Measurements from ENCODE around the gene COPE.
"Not testable (repeated sequence)": the region's sequence is repeated elsewhere in the genome, so short reads cannot be mapped to it uniquely, and the experiment has no call there.

The COPE gene

DNA sequence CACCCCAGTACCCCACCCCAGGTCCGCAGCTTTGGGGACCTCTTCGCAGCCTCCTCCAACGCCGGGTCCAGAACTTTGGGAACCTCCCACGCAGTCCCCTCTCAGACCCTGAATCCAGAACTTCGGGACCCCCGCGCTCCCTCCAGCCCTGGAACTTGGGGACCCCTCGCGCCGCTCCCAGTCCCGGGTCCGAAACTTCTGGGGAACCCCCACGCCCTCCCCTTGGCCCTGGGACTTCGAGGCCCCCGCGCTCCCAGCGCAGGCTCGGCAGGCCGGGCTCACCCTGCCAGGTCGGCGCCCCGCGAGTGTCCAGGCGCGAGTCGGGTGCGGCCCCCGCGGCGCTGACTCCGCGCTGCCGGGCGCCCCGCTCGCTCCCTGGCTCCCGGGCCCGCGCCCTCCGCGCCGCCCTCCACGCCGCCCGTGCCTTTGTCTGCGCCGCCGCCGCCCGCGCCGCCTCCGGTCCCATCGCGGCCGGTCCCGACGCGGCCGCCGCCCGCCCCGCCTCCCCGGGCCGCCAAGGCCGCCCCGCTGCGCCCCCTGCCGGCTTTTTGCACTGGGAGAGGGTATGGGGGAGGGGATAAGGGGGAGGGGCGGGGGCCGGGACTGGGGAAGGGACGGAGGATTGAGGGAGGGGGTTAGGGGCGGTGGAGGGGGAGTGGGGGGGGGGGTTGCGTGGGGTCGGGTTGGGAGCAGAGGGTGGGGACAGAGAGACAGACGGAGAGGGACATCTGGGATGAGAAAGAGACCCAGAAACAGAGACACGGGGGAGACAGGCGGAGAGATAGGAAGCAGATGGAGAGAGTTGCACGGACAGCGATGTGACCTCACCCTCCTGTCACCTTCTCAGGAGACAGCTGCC lies 21.8 kb upstream of the COPE start, which contains the start of gene HOMER3:
TSS of gene HOMER3 (minus strand) at position 449 of the 859 bp plus-strand sequence. CDS start 2,235 bp downstream, outside the sequence.
- DNase-seq = peak; percentile 59

DNA sequence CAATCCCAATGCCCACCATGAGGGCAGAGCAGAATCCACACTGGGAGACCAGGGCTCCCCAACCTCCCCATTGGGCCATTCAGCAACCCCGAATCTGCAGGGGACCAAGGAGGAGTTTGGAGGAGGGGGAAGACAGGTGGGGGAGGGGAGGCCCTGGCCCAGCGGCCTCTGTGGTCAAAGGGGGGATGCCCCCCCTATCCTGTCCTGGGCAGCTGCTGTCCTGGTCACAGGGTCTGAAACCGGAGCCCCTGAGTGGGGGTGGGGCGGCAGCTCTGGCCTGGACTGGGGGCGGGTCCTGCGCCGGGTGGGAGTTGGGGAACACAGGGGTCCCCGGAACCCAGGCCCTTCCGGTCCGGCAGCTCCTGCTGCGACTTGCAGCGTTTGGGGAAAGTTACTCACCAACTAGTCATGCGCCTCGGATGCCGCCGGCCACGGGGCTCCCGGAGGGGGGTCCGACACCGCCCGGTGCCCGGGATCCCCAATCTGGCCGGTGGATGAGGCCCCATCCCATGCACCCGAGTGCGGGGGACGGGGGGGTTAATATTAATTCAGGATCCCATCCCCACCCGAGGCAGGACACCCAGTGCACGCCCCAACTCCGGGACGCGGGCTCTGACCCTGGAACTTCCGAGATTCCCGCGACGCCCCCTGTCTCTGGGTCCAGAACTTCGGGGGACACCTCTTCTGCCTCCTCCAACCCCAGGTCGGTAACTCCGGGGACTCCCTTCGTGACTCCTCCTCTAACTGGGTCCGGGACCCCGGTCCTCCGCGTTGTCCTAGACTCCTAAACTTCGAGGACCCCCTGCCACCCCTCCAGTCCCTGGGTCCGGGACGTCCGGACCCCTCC lies 21.0 kb upstream of the COPE start:
- DNase-seq = peak; percentile 49

DNA sequence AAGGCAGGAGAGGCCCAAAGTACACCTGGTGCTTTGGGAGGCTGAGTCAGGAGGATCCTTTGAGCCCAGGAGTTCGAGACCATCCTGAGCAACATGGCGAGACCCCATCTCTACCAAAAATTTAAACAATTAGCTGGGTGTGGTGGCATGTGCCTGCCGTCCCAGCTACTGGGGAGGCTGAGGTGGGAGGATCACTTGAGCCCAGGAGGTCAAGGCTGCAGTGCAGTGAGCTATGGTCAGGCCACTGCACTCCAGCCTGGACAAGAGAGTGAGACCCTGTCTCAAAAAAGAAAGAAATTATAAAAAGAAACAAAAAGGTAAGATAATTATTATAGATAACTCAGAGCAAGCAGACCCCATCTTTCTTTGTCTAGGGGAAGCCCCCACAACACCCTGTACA lies 20.0 kb upstream of the COPE start:
- no peak for DNase-seq

DNA sequence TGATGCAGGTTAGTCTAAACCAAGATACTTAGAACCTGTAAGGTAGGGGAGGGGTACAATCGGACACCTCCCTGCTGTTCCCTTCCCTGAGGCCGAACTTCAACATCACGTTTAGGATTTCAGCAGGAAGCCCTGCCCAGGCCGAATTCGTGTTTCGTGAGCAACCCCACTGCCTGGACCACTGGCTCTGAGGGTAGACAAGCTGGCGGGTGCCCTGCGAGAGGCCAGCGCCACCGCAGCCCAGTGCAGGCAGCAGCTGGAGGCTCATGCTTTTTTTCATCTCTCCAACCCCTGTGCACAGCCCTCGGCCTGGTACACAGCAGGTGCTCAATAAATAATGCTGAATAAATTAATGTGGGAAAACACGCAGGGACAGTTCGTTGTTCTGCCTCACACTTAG lies 14.1 kb upstream of the COPE start:
- DNase-seq = no peak

- peak; percentile 29 for DNase-seq
These were observed 13.1 kb upstream of the COPE start for GRCh38 chr19:18932216-18932841.

DNA sequence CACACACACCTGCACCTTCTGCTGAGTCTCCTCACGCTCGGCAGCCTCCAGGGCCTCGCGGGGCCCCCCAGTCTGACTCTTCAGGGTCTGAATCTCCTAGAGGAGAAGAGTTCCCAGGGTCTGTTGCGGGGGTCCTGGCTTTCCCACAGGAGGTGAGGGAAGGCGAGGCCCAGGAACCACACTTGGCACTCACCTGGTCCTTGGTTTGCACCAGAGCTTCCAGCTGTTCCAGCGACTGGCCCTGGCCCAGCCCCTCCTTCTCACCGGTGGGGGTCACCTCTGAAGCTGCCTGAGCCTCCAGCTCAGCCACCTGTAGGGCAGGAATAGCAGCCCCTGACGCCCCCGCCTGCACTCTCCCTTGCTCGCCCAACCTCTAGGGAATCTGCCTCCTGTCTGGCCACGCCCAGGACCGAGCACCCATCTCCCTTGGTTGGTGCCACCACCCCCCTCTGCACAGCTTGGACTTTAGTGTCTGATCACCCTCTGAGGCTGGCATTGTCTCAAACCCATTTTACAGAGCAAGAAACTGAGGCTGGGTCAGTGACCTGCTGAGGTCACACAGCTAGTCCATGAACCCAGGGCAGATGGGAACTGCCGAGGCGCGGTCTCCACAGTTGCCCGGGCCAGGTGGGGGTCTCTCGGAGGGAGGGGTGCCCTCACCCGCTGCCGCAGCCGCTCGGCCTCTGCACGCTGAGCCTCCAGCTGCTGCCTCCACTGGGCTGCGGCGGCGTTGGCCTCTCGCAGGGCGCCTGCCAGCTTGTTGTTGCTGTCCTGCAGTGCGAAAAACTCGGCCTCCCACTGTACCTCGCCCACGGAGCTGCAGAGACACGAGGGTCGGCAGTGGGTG lies 12.4 kb upstream of the COPE start:
- DNase-seq = no peak

DNA sequence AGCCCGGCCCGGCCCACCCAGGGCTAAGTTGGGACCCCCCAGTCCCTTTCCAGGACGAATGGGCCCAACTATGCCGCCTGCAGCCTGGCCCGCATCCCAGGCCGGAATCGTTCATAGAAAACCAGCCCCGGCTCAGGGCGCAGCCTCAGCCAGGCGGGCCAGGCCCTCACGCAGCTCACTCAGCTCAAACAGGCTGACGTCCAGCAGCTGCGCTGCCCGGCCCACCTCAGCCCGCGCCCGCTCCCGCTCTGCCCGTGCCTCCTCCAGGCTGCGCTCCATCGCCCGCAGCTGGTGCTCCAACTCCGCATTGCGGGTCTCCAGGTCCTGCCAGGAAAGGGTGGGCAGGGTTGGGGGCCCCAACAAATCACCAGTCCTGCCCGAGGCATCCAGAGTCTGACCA lies 10.1 kb upstream of the COPE start:
- DNase-seq = no peak

- no peak for DNase-seq
These were observed 9.0 kb upstream of the COPE start for GRCh38 chr19:18928018-18928805.

GRCh38 chr19:18924684-18925213 lies 5.6 kb upstream of the COPE start:
- no peak for DNase-seq

DNA sequence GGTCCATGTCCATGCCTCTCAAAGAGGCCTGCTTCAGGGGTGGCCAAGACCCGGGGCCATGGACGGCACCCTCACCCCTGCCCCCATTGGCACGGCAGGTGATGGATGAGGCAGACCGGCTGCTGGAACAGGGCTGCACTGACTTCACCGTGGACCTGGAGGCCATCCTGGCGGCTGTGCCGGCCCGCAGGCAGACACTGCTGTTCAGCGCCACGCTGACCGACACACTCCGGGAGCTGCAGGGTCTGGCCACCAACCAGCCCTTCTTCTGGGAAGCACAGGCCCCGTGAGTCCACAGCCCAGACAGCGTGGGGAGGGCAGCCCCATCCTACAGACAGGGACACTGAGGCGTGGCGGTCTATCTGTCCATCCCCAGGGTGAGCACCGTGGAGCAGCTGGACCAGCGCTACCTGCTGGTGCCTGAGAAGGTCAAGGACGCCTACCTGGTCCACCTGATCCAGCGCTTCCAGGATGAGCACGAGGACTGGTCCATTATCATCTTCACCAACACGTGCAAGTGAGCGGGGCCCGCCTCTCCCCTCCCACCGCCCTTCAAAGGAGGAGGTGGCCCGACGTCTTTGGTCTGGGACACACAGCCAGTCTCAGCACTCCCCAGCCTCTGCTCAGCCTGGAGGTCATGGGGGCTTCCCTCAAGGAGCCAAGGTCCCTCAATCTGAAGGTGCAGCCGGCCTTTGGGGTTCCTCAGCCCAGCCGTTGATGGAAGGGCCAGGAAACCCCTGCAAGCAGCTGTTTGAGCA lies 3.2 kb upstream of the COPE start:
- no peak for DNase-seq

DNA sequence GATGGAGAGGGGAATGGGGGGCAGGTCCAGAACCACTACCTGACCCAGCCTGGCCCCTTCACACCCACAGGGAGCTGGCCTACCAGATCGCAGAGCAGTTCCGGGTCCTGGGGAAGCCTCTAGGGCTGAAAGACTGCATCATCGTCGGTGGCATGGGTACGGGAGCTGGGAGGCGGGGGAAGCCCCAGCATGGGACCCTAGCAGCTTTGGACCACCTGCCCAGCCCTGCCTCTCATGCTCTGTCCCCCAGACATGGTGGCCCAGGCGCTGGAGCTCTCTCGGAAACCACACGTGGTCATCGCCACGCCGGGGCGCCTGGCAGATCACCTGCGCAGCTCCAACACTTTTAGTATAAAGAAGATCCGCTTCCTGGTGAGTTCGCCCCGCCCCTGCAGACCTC lies 2.4 kb upstream of the COPE start:
- no peak for DNase-seq

DNA sequence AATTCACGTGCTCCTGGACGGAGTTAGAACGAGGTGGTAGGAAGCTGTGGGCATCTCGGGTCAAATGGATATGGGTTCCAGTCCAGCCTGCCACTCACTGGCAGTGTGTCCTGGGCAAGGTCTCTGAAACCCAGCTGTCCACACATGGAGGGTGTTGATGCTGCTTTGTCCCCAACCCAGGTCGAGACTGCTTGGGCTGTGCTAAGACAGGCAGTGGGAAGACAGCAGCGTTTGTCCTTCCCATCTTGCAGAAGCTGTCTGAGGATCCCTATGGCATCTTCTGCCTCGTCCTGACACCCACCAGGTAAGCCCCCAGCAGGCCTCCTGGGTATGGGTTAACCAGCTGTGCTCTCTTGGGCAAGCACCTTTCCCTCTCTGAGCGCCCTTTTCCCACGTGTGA lies 1.2 kb upstream of the COPE start:
- no peak for DNase-seq

DNA sequence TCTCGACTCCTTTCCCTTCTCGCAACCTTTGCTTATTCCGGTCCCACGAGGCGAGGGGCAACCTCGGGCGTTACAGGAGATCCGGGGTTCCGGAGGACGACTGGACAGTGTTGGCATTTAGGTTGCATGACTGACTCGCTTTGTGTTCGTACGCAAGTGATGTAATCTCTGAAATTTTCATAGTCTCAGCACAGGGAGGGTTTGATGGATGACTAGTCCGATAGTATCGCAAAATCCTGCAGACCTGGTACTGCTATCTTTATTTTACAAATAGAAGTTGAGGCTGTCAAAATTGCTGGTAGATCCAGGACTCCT lies 670 bp upstream of the COPE start:
- no peak for DNase-seq

DNA sequence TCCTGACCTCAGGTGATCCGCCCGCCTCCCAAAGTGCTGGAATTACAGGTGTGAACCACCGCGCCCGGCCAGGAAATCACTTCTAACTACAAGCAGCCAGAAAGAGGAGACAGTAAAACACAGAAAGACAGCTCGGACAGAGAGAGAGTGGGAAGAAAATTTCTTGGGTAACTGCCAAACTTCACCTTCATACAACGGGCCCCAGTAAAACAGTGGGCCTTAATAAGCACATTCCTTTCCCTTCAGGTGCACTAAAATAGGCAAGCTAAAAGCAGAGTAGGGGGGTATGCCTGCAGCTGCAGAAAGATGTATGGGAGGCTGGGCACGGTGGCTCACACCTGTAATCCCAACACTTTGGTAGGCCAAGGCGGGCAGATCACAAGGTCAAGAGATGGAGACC lies 1.6 kb downstream of the COPE start:
- DNase-seq = not testable (repeated sequence)

- DNase-seq = peak; percentile 19
These were observed 3.5 kb downstream of the COPE start for GRCh38 chr19:18915639-18916038.

GRCh38 chr19:18913466-18913865 lies 5.7 kb downstream of the COPE start:
- DNase-seq = no peak

GRCh38 chr19:18912933-18913332 lies 6.3 kb downstream of the COPE start:
- DNase-seq = no peak

DNA sequence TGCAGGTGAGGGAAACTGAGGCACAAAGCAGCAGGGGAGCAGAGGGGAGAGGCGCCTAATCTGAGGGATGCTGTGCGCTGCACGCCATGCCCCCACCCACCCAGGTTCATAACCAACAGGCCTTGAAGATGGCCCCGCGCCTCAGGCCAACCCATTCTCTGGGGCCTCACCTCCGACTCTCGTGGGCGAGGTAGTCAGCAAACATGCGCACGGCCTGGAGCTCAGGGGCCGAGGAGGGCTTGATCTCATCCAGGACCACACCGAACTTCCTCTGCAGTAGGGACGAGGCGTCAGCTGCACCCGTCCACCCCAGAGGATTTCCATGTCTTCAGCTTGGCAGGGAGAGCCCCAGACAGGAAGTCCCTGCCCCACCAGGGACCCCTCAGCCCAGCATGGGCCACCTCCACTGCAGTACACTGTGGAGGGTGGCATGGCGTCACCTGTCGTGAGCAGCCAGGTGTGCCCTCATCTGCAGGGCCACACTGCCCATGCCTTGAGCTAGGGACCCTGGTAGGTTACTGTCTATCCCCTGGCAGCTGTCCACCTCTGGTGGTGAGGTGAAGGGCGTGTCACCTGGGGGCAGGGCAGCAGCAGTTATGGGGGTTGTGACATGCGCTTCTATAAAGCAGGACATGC lies 8.3 kb downstream of the COPE start:
- no peak for DNase-seq

GRCh38 chr19:18910010-18910409 lies 9.2 kb downstream of the COPE start:
- DNase-seq = no peak

DNA sequence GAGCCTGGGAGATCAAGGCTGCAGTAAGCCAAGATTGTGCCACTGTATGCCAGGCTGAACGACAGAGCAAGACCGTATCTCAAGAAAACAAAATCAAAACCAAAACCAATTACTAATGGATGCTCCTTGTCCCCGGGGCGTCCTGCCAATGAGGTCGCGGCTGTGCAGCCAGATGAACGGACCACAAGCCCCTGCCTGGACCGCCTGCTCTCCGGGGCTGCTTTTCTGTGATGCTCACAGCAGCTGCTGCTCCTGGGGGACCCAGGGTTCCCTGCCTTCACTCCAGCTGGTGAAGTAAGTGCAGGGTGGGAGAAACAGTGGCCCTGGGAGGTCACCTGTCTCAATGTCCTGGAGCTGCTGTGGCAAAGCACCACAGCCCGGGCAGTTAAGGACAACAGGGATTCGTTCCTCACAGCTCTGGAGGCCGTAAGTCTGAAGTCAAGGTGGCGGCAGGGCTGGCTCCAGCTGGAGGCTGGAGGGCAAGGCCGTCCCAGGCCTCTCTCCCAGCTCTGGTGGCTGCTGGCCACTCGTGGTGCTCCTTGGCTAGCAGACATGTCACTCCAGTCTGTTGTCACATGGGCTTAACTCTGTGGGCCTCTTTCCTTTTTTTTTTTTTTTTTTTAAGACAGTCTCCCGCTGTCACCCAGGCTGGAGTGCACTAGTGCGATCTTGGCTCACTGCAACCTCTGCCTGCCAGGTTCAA lies 10.1 kb downstream of the COPE start:
- DNase-seq = no peak

Measured in fibroblast of upper back skin (primary cell).